Uterus (tissue), 2 donors: ENCODE results near the gene KIF2A.

Experiments used
- POLR2A ChIP-seq, 2 donors: fragments of 450-650 bp; IDR thresholded peaks; one replicate each; pipeline ENCODE4 v1.6.1; 2016; ENCODE audit warnings: antibody characterized with exemption in 2 of 2, mild to moderate bottlenecking in 1 of 2, moderate library complexity in 1 of 2
- TF ChIP-seq, protein P1 (sequence below), 4 experiments: fragments of 200-600 bp in 2 of 4; fragments of 450-650 bp in 2 of 4; sonication (generic) in 2 of 4; IDR thresholded peaks; one replicate each; pipeline ENCODE4 v1.5.1; 2016 to 2019; ENCODE audit warnings: antibody characterized with exemption in 4 of 4, mild to moderate bottlenecking in 2 of 4, moderate library complexity in 1 of 4

DNA sequence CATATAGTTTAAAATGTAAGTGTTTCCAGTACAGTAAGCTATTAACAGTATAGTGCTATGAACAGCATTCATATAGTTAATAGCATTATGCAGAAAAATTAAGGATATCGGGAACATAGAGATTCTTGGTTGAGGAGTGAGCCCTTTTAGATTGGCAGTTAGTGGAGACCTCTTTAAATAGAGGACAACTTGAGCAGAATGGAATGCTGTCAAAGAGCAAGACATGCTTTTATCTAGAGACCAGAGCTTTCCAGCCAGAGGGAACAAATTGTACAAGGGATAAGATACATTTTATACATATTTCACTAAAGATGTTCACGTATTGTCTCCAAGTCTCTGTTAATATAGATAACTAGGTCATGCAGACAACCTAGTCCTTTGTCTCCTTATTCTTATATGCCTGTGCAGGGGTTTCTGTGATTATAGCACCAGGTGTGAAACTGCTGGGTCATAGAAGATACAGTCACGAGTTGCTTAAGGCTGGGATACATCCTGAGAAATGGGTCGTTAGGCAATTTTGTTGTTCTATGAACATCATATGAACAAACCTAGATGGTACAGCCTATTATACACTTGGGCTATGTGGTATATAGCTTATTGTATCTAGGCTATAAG lies 112.6 kb downstream of the KIF2A start:
- TF ChIP-seq, protein P1, sequence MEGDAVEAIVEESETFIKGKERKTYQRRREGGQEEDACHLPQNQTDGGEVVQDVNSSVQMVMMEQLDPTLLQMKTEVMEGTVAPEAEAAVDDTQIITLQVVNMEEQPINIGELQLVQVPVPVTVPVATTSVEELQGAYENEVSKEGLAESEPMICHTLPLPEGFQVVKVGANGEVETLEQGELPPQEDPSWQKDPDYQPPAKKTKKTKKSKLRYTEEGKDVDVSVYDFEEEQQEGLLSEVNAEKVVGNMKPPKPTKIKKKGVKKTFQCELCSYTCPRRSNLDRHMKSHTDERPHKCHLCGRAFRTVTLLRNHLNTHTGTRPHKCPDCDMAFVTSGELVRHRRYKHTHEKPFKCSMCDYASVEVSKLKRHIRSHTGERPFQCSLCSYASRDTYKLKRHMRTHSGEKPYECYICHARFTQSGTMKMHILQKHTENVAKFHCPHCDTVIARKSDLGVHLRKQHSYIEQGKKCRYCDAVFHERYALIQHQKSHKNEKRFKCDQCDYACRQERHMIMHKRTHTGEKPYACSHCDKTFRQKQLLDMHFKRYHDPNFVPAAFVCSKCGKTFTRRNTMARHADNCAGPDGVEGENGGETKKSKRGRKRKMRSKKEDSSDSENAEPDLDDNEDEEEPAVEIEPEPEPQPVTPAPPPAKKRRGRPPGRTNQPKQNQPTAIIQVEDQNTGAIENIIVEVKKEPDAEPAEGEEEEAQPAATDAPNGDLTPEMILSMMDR (IDR thresholded peaks at IDR 0.05) = no peak
- TF ChIP-seq POLR2A (IDR thresholded peaks at IDR 0.05) = no peak
